ENCODE data around the gene FAM110A. TPM values are rescaled to one million over a fixed set of nuclear protein-coding genes. Genes with fewer than 3 reads are reported as not detected.

The FAM110A gene
- total and polyA plus RNA-seq, 4 donors: 8.6 to 17.9 (median 12.7) TPM

DNA sequence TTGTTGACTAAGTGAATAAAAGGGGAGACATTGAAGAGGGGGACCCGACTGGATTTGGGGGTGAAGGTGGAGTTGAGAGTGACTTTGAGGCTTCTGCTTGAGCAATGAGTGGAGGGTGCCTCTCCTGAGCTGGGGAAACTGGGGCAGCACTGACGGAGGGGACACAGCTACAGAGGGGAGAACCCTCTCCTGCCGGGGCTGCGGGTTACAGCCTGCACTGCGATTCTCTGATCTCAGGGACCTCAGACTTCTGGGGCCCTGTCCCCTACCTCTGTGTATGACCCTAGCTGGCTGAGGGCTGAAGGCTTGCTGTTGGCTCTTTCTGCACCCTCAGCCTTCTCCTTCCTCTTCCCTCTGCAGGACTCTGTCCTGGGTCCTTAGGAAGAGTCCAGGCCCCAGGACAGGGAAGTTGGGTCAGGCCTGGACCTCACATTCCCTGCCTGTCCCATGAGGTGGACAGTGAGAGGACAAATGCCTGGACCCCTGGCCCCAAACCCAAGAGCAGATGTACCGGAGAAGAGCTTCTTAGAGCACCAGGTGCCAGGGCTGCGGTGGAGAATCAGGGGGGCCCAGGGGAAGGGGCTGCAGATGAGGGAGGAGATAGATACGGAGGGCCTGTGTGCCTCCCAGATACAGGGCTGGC is 13.7 kb upstream of the FAM110A start:
- ATAC-seq (ENCODE audit: insufficient read depth, low FRiP score) (no peak), DNase-seq (no peak)
- no peaks in the 10 kb centered on the region for H3K9me3 ChIP-seq (ENCODE audit: control insufficient read depth in 4 of 4, insufficient read depth in 3 of 4, low read length in 3 of 4)
- no peak overlapping the region for H3K4me3 ChIP-seq
- TF ChIP-seq CTCF (IDR thresholded peaks at IDR 0.05; ENCODE audit: control extremely low read depth, extremely low read depth): no peak
- no peaks in the 10 kb centered on the region for H3K27me3 ChIP-seq (ENCODE audit: control insufficient read depth in 3 of 3, insufficient read depth in 3 of 3, low read length in 2 of 3)
- WGBS, 2 donors: 87 to 88% methylated on average over 8 of the region's 8 CpGs
- no peaks in the 10 kb centered on the region for H3K36me3 ChIP-seq (ENCODE audit: control insufficient read depth in 4 of 4, insufficient read depth in 4 of 4, low read length in 4 of 4)
- no peak overlapping the region for H3K9ac ChIP-seq (ENCODE audit: insufficient read depth in 1 of 2, low read length in 2 of 2)
- H3K27ac ChIP-seq (ENCODE audit: low read depth in 1 of 2, low read length in 1 of 2): no peak overlapping the region
- peaks cover 0 to 4% (median 0%) of the 10 kb centered on the region in 5 donors for H3K4me1 ChIP-seq (ENCODE audit: control insufficient read depth in 5 of 5, insufficient read depth in 5 of 5, low read length in 5 of 5)

DNA sequence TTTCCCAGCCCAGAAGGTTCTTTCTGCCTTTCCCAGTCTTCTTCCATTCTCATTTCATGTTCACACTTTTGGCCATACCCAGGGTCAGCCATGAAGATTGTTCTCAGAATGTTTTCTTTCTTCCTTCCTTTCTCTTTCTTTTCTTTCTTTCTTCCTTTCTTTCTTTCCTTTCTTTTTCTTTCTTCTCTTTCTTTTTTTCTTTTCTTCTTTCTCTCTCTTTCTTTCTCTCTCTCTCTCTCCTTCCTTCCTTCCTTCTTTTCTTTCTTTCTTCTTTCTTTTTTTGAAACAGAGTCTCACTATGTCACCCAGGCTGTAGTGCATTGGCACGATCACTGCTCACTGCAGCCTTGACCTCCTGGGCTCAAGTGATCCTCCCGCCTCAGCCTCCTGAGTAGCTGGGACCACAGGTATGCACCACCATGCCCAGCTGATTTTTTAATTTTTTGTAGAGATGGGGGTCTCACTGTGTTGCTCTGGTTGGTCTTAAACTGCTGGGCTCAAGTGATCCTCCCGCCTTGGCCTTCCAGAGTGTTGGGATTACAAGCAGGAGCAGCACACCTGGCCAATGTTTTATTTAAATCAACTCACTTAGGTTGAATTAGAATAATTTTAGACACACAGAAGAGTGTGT is 13.1 kb upstream of the FAM110A start:
- Histone ChIP-seq H3K4me1 (ENCODE audit: control insufficient read depth in 5 of 5, insufficient read depth in 5 of 5, low read length in 5 of 5) (peaks cover 0 to 4% (median 0%) of the 10 kb centered on the region in 5 donors), H3K9me3 (ENCODE audit: control insufficient read depth in 4 of 4, insufficient read depth in 3 of 4, low read length in 3 of 4) (no peaks in the 10 kb centered on the region), H3K4me3 (no peak overlapping the region), H3K36me3 (ENCODE audit: control insufficient read depth in 4 of 4, insufficient read depth in 4 of 4, low read length in 4 of 4) (no peaks in the 10 kb centered on the region), H3K9ac (ENCODE audit: insufficient read depth in 1 of 2, low read length in 2 of 2) (no peak overlapping the region), H3K27me3 (ENCODE audit: control insufficient read depth in 3 of 3, insufficient read depth in 3 of 3, low read length in 2 of 3) (no peaks in the 10 kb centered on the region), H3K27ac (ENCODE audit: low read depth in 1 of 2, low read length in 1 of 2) (no peak overlapping the region)
- WGBS, 2 donors: 97 to 99% methylated on average over 3 of the region's 3 CpGs
- no peak for TF ChIP-seq CTCF (IDR thresholded peaks at IDR 0.05; ENCODE audit: control extremely low read depth, extremely low read depth)
- no peak for DNase-seq
- no peak for ATAC-seq (ENCODE audit: insufficient read depth, low FRiP score)

DNA sequence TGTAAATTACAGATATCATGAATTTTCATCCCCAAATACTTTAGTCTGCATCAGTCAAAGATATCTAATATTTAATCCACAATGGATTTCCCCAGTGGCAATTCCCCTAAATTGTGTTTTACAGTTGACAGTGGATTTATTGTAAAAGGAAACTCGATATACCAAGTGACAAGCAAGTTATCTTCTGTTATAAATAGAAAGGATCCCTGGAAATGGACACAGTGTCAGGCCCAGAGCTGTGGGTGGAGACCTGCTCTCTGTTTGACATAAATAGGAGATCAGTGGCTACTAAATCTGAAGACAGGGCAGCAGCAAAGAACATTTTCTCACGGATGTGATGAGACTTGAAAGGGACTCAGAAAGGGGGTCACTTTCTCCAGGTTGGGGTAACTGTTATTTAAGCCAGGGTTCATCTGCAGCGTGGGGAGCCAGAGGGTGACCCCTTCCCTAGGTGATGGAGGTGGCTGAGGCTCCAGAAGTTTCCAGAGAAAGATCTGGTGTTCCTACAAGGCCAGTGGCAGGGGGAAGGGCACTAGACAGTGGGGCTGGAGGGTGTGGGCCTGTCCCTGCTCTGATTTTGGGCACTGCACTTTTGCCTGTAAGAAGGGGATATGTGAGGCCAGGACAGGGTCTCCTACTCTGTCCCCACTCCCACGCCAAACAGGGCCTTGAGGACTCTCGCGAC is 12.3 kb upstream of the FAM110A start:
- TF ChIP-seq CTCF (IDR thresholded peaks at IDR 0.05; ENCODE audit: control extremely low read depth, extremely low read depth): no peak
- H3K27me3 ChIP-seq (ENCODE audit: control insufficient read depth in 3 of 3, insufficient read depth in 3 of 3, low read length in 2 of 3): no peaks in the 10 kb centered on the region
- no peaks in the 10 kb centered on the region for H3K9me3 ChIP-seq (ENCODE audit: control insufficient read depth in 4 of 4, insufficient read depth in 3 of 4, low read length in 3 of 4)
- ATAC-seq (ENCODE audit: insufficient read depth, low FRiP score) (no peak), DNase-seq (no peak)
- H3K4me3 ChIP-seq: no peak overlapping the region
- peaks cover 0 to 7% (median 0%) of the 10 kb centered on the region in 5 donors for H3K4me1 ChIP-seq (ENCODE audit: control insufficient read depth in 5 of 5, insufficient read depth in 5 of 5, low read length in 5 of 5)
- H3K27ac ChIP-seq (ENCODE audit: low read depth in 1 of 2, low read length in 1 of 2): no peak overlapping the region
- WGBS, 2 donors: 69 to 75% methylated on average over 6 of the region's 6 CpGs
- no peaks in the 10 kb centered on the region for H3K36me3 ChIP-seq (ENCODE audit: control insufficient read depth in 4 of 4, insufficient read depth in 4 of 4, low read length in 4 of 4)
- H3K9ac ChIP-seq (ENCODE audit: insufficient read depth in 1 of 2, low read length in 2 of 2): no peak overlapping the region

Measured in lung (tissue), 12 donors.